Measurements from ENCODE around the gene SEMA3C.

Gene SEMA3C

GRCh38 chr7:80908360-80908797, 10.5 kb downstream of the SEMA3C start:
- Histone ChIP-seq H3K36me3 (ENCODE audit: control insufficient read depth in 2 of 2, insufficient read depth in 1 of 2, low read length in 2 of 2) (no peaks in the 10 kb centered on the region), H3K4me1 (ENCODE audit: control insufficient read depth, insufficient read depth, low read length) (peaks cover 18% of the 10 kb centered on the region), H3K27ac (ENCODE audit: extremely low read depth, low read depth, low read length) (no peak overlapping the region; the same call in 1 of the 2 replicates), H3K4me3 (ENCODE audit: low read depth, low read length) (no peak overlapping the region), H3K9me3 (ENCODE audit: control insufficient read depth, insufficient read depth, low read depth, low read length) (no peaks in the 10 kb centered on the region)
- TF ChIP-seq SP7 (tag by site-specific recombination; IDR thresholded peaks at IDR 0.05) (peak; percentile 69), ZXDB (tag by site-specific recombination; IDR thresholded peaks at IDR 0.05) (peak; percentile 43; the same call in 1 of the 2 replicates), ZNF114 (tag by site-specific recombination; IDR thresholded peaks at IDR 0.05) (no peak), MZF1 (tag by site-specific recombination; IDR thresholded peaks at IDR 0.05; ENCODE audit: borderline replicate concordance) (peak; percentile 63; the same call in 1 of the 2 replicates), RBAK (tag by site-specific recombination; IDR thresholded peaks at IDR 0.05) (no peak), ZEB2 (tag by site-specific recombination; IDR thresholded peaks at IDR 0.05) (0 out of 2 replicates have a peak, but pooled peaks have one; percentile 23), PRDM6 (tag by site-specific recombination; IDR thresholded peaks at IDR 0.05) (peak; percentile 89), ZBTB20 (tag by site-specific recombination; IDR thresholded peaks at IDR 0.05) (no peak), FEZF1 (tag by site-specific recombination; IDR thresholded peaks at IDR 0.05) (peak; percentile 28; the same call in 1 of the 2 replicates)
- ChIA-PET POLR2A (interaction anchor here (1.5 kb wide), 1 partner anchor 11 kb away, joined by 6 read pairs; the partner anchor contains the start of gene SEMA3C), CTCF (interaction anchor here (0.6 kb wide), 1 partner anchor 777 kb away, joined by 4 read pairs; no protein-coding TSS in a partner anchor)

- H3K4me1 ChIP-seq (ENCODE audit: control insufficient read depth, insufficient read depth, low read length) = peaks cover 18% of the 10 kb centered on the region
- POLR2A ChIA-PET = interaction anchor here (1.5 kb wide), 1 partner anchor 11 kb away, joined by 6 read pairs; the partner anchor contains the start of gene SEMA3C
- H3K4me3 ChIP-seq (ENCODE audit: low read depth, low read length) = no peak overlapping the region
- CTCF ChIA-PET = no interaction called here
- TF ChIP-seq, protein P1, sequence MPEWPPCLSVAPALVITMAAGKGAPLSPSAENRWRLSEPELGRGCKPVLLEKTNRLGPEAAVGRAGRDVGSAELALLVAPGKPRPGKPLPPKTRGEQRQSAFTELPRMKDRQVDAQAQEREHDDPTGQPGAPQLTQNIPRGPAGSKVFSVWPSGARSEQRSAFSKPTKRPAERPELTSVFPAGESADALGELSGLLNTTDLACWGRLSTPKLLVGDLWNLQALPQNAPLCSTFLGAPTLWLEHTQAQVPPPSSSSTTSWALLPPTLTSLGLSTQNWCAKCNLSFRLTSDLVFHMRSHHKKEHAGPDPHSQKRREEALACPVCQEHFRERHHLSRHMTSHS (tag by site-specific recombination; IDR thresholded peaks at IDR 0.05) = no peak
- TF ChIP-seq ZNF274 (IDR thresholded peaks at IDR 0.05; ENCODE audit: low read length) (no peak), ZNF274 (tag by site-specific recombination; IDR thresholded peaks at IDR 0.05; ENCODE audit: borderline replicate concordance) (no peak), ZNF324 (tag by site-specific recombination; IDR thresholded peaks at IDR 0.05) (no peak), ZNF211 (tag by site-specific recombination; IDR thresholded peaks at IDR 0.05; ENCODE audit: low read depth) (no peak), SALL2 (tag by site-specific recombination; IDR thresholded peaks at IDR 0.05; ENCODE audit: borderline replicate concordance) (no peak), ZNF292 (tag by site-specific recombination; IDR thresholded peaks at IDR 0.05; ENCODE audit: borderline replicate concordance, low read depth) (no peak), ZNF776 (tag by site-specific recombination; IDR thresholded peaks at IDR 0.05; ENCODE audit: borderline replicate concordance) (no peak), ZNF549 (tag by site-specific recombination; IDR thresholded peaks at IDR 0.05) (no peak), SP3 (tag by site-specific recombination; IDR thresholded peaks at IDR 0.05) (no peak), ZFP69B (tag by site-specific recombination; IDR thresholded peaks at IDR 0.05) (no peak), ZSCAN23 (tag by site-specific recombination; IDR thresholded peaks at IDR 0.05) (no peak), ZNF169 (tag by site-specific recombination; IDR thresholded peaks at IDR 0.05) (no peak), ZNF174 (tag by site-specific recombination; IDR thresholded peaks at IDR 0.05) (no peak), ZNF2 (tag by site-specific recombination; IDR thresholded peaks at IDR 0.05) (no peak)
- TF ChIP-seq, protein P2, sequence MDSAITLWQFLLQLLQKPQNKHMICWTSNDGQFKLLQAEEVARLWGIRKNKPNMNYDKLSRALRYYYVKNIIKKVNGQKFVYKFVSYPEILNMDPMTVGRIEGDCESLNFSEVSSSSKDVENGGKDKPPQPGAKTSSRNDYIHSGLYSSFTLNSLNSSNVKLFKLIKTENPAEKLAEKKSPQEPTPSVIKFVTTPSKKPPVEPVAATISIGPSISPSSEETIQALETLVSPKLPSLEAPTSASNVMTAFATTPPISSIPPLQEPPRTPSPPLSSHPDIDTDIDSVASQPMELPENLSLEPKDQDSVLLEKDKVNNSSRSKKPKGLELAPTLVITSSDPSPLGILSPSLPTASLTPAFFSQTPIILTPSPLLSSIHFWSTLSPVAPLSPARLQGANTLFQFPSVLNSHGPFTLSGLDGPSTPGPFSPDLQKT (IDR thresholded peaks at IDR 0.05; ENCODE audit: borderline replicate concordance, low read depth, low read length) = no peak
- TF ChIP-seq, protein P3, sequence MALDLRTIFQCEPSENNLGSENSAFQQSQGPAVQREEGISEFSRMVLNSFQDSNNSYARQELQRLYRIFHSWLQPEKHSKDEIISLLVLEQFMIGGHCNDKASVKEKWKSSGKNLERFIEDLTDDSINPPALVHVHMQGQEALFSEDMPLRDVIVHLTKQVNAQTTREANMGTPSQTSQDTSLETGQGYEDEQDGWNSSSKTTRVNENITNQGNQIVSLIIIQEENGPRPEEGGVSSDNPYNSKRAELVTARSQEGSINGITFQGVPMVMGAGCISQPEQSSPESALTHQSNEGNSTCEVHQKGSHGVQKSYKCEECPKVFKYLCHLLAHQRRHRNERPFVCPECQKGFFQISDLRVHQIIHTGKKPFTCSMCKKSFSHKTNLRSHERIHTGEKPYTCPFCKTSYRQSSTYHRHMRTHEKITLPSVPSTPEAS (tag by site-specific recombination; IDR thresholded peaks at IDR 0.05) = no peak
- H3K9me3 ChIP-seq (ENCODE audit: control insufficient read depth, insufficient read depth, low read depth, low read length) = no peaks in the 10 kb centered on the region
- H3K27ac ChIP-seq (ENCODE audit: extremely low read depth, low read depth, low read length) = no peak overlapping the region
- H3K36me3 ChIP-seq (ENCODE audit: control insufficient read depth in 2 of 2, insufficient read depth in 1 of 2, low read length in 2 of 2) = no peaks in the 10 kb centered on the region
Measured at GRCh38 chr7:80907612-80908011, 11.2 kb downstream of the SEMA3C start.
